HCT116 (cell line): ENCODE data around the gene ZNF761. TPM values are rescaled to one million over a fixed set of nuclear protein-coding genes. Genes with fewer than 3 reads are reported as not detected.

Experiments used
- ATAC-seq: fragments of 200-7000 bp; cut with Tn5 transposase; 2 replicates; pipeline ENCODE4 v1.9.1; 2020; ENCODE audit warnings: mild to moderate bottlenecking, moderate library complexity
- BruUV-seq: library from RNA; stranded (reverse); fragments of 400-500 nt; replicated peaks from 2 replicates; lab custom pipeline; 2021; lab: Mats Ljungman, UMichigan
- CTCF ChIA-PET: fragments of 300-600 bp; sonication (Branson Sonifier 250); formaldehyde crosslinking; loops from one replicate; lab custom pipeline; 2021; ENCODE audit warnings: antibody characterized with exemption; lab: Charles Lee
- POLR2A ChIA-PET: fragments of 300-600, 350-600 bp; sonication (Branson Sonifier 250); formaldehyde crosslinking; loops from one replicate; lab custom pipeline; 2021; ENCODE audit warnings: antibody characterized with exemption; lab: Charles Lee
- RAD21 ChIA-PET, 2 experiments: fragments of 300-600 bp; sonication (Branson Sonifier 250); formaldehyde crosslinking; loops; one replicate each; lab custom pipeline; 2023; ENCODE audit warnings: low total read pairs in 2 of 2; ENCODE audit not compliant: uncharacterized antibody in 2 of 2, unreplicated experiment in 2 of 2, low non-redundant PET in 1 of 2; lab: Charles Lee
- DNase-seq: peaks from one replicate; pipeline ENCODE4 v3.0.0-alpha.2; 2010; ENCODE audit warnings: low read depth, low spot score
- H2AFZ ChIP-seq: fragments of 200-600 bp; shearing (Covaris generic), sonication (generic); 2 replicates; pipeline ENCODE4 v1.6.1; 2017; ENCODE audit warnings: low read depth, mixed run types, mixed read lengths, antibody characterized with exemption, low read length; ENCODE audit not compliant: poor library complexity, severe bottlenecking
- H3K27ac ChIP-seq: 2 replicates; pipeline ENCODE4 v1.5.1; 2012; ENCODE audit warnings: low read depth, low read length
- H3K27me3 ChIP-seq: fragments of 200-600 bp; sonication (generic); 2 replicates; pipeline ENCODE4 v1.6.1; 2016; ENCODE audit warnings: mixed run types, low read length, mixed read lengths; ENCODE audit not compliant: insufficient read depth
- H3K36me3 ChIP-seq, 2 experiments: fragments of 200-500 bp in 1 of 2; fragments of 200-600 bp in 1 of 2; sonication (Bioruptor generic) in 1 of 2; sonication (generic) in 1 of 2; 2 replicates each; pipeline versions ENCODE4 v1.5.1 to v1.6.1; 2014 to 2016; ENCODE audit warnings: low read length in 2 of 2, inconsistent platforms in 1 of 2, mixed read lengths in 1 of 2, mixed run types in 1 of 2; ENCODE audit not compliant: insufficient read depth in 2 of 2, control insufficient read depth in 1 of 2
- H3K4me1 ChIP-seq, 2 experiments: fragments of 200-600 bp in 1 of 2; sonication (generic) in 1 of 2; 2 replicates each; pipeline versions ENCODE4 v1.5.1 to v1.6.1; 2012 to 2017; ENCODE audit warnings: low read length in 2 of 2, inconsistent platforms in 1 of 2, mild to moderate bottlenecking in 1 of 2, mixed read lengths in 1 of 2, mixed run types in 1 of 2, moderate library complexity in 1 of 2; ENCODE audit not compliant: insufficient read depth in 2 of 2, control insufficient read depth in 1 of 2
- H3K4me2 ChIP-seq: fragments of 200-600 bp; sonication (generic); 2 replicates; pipeline ENCODE4 v1.6.1; 2017; ENCODE audit warnings: mixed run types, low read length, mixed read lengths
- H3K4me3 ChIP-seq, 2 experiments: fragments of 200-600 bp in 1 of 2; sonication (generic) in 1 of 2; replicated peaks in 1 of 2; 2 replicates each; pipeline ENCODE4 v1.5.1; 2011 to 2016; ENCODE audit warnings: low read length in 2 of 2, control low read depth in 1 of 2, low read depth in 1 of 2, mild to moderate bottlenecking in 1 of 2, mixed read lengths in 1 of 2, mixed run types in 1 of 2
- H3K79me2 ChIP-seq: fragments of 200-600 bp; sonication (generic); 2 replicates; pipeline ENCODE4 v1.6.1; 2017; ENCODE audit warnings: mild to moderate bottlenecking, mixed run types, low read length, moderate library complexity, mixed read lengths; ENCODE audit not compliant: insufficient read depth
- H3K9ac ChIP-seq: fragments of 200-600 bp; sonication (generic); 2 replicates; pipeline ENCODE4 v1.6.1; 2016; ENCODE audit warnings: low read length, mixed read lengths
- H3K9me2 ChIP-seq: fragments of 200-600 bp; sonication (generic), shearing (Covaris generic); 2 replicates; pipeline ENCODE4 v1.6.1; 2017; ENCODE audit warnings: mixed run types, mild to moderate bottlenecking, moderate library complexity; ENCODE audit not compliant: insufficient read depth
- H3K9me3 ChIP-seq, 2 experiments: fragments of 200-500 bp in 1 of 2; fragments of 200-600 bp in 1 of 2; sonication (Bioruptor generic) in 1 of 2; sonication (generic) in 1 of 2; 2 replicates each; pipeline ENCODE4 v1.6.1; 2014 to 2017; ENCODE audit warnings: low read length in 2 of 2, mixed read lengths in 2 of 2, inconsistent platforms in 1 of 2, low read depth in 1 of 2, mild to moderate bottlenecking in 1 of 2, mixed run types in 1 of 2, moderate library complexity in 1 of 2; ENCODE audit not compliant: control insufficient read depth in 1 of 2, insufficient read depth in 1 of 2
- H4K20me1 ChIP-seq: fragments of 200-600 bp; sonication (generic), shearing (Covaris generic); 2 replicates; pipeline ENCODE4 v1.6.1; 2017; ENCODE audit warnings: mixed run types, mild to moderate bottlenecking, moderate library complexity; ENCODE audit not compliant: insufficient read depth
- CEBPB ChIP-seq: IDR thresholded peaks from 2 replicates; pipeline ENCODE4 v1.6.1; 2012; ENCODE audit warnings: low read depth
- EGR1 ChIP-seq: IDR thresholded peaks from 2 replicates; pipeline ENCODE4 v1.6.1; 2012; ENCODE audit warnings: low read depth
- EZH2 ChIP-seq: fragments of 200-600 bp; sonication (generic); IDR thresholded peaks from 2 replicates; pipeline ENCODE4 v1.6.1; 2017; ENCODE audit warnings: antibody characterized with exemption, mixed run types
- FOSL1 ChIP-seq: IDR thresholded peaks from 2 replicates; pipeline ENCODE4 v1.6.1; 2012; ENCODE audit warnings: low read depth
- JUND ChIP-seq: IDR thresholded peaks from 2 replicates; pipeline ENCODE4 v1.6.1; 2012
- POLR2A ChIP-seq: IDR thresholded peaks from 2 replicates; pipeline ENCODE4 v1.7.0; 2011; ENCODE audit warnings: borderline replicate concordance; ENCODE audit not compliant: insufficient read depth, insufficient read length; ENCODE audit errors: extremely low read depth
- POLR2AphosphoS5 ChIP-seq: IDR thresholded peaks from 2 replicates; pipeline ENCODE4 v1.6.1; 2011; ENCODE audit warnings: mild to moderate bottlenecking, low read depth, low read length, moderate library complexity
- SIN3A ChIP-seq: IDR thresholded peaks from 2 replicates; pipeline ENCODE4 v1.6.1; 2012; ENCODE audit warnings: low read depth
- SP1 ChIP-seq: IDR thresholded peaks from 2 replicates; pipeline ENCODE4 v1.6.1; 2012; ENCODE audit warnings: low read depth
- SRF ChIP-seq: IDR thresholded peaks from 2 replicates; pipeline ENCODE4 v1.6.1; 2012; ENCODE audit warnings: low read depth
- TCF7L2 ChIP-seq: IDR thresholded peaks from 2 replicates; pipeline ENCODE4 v1.7.0; 2011; ENCODE audit warnings: borderline replicate concordance, inconsistent platforms; ENCODE audit not compliant: insufficient read depth, insufficient read length; ENCODE audit errors: extremely low read depth
- YY1 ChIP-seq: IDR thresholded peaks from 2 replicates; pipeline ENCODE4 v1.6.1; 2011; ENCODE audit warnings: low read length, low read depth, moderate library complexity, mild to moderate bottlenecking; ENCODE audit not compliant: insufficient replicate concordance; ENCODE audit errors: extremely low read depth
- ZNF274 ChIP-seq: fragments of 200-500 bp; sonication (Bioruptor generic); IDR thresholded peaks from 2 replicates; pipeline ENCODE4 v1.6.1; 2014; ENCODE audit warnings: mild to moderate bottlenecking, low read depth, low read length, inconsistent platforms
- intact Hi-C: fragments of 100-400 bp; cut with micrococcal nuclease; formaldehyde crosslinking; loops from 2 replicates; pipeline ENCODE4 v1.10.0; 2022
- total RNA-seq: library from RNA; stranded (reverse); gene quantifications from one replicate; pipeline ENCODE4 v1.2.1, GENCODE V29; 2021; ENCODE audit not compliant: unreplicated experiment
- TF ChIP-seq, protein P1 (sequence below): IDR thresholded peaks from 2 replicates; pipeline ENCODE4 v1.6.1; 2012
- TF ChIP-seq, protein P2 (sequence below): IDR thresholded peaks from 2 replicates; pipeline ENCODE4 v1.6.1; 2011; ENCODE audit warnings: mild to moderate bottlenecking, low read length, moderate library complexity; ENCODE audit not compliant: insufficient replicate concordance; ENCODE audit errors: extremely low read depth
- TF ChIP-seq, protein P3 (sequence below): IDR thresholded peaks from 2 replicates; pipeline ENCODE4 v1.6.1; 2012; ENCODE audit warnings: low read depth
- TF ChIP-seq, protein P4 (sequence below): IDR thresholded peaks from 2 replicates; pipeline ENCODE4 v1.6.1; 2012
- TF ChIP-seq, protein P5 (sequence below), 3 experiments: fragments of 200-600 bp in 1 of 3; sonication (generic) in 1 of 3; IDR thresholded peaks in 2 of 3; conservative IDR thresholded peaks in 1 of 3; 2 replicates each; pipeline ENCODE4 v1.5.1; 2012 to 2017; ENCODE audit warnings: low read depth in 2 of 3, low read length in 2 of 3, antibody characterized with exemption in 1 of 3, borderline replicate concordance in 1 of 3, control low read depth in 1 of 3, mild to moderate bottlenecking in 1 of 3, mixed read lengths in 1 of 3, mixed run types in 1 of 3, moderate library complexity in 1 of 3; ENCODE audit not compliant: insufficient read depth in 1 of 3

The ZNF761 gene
- total RNA-seq, 1 experiment from 2014 or later: 8.8 TPM

DNA sequence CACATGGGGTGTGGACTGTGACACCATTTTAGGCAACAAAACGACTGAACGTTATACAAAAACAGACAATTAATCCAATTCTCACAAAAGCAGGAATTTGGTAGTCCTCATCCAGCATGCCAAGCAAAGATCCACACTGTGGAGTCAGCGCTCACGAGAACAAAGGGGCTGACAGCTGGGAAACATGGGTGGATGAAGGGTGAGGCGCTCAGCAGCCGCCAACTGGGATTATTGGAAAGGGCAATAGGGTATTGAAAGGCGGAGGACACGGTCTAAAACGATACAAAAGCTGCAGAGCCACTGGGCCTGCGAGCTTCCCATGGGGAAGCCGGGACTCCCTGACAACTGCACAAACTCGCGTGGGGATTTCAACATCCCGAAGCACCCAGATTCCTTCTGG lies 31.1 kb downstream of the ZNF761 start:
- RAD21 ChIA-PET: no interaction called here
- Histone ChIP-seq H3K4me1 (no peaks in the 10 kb centered on the region), H3K27me3 (no peaks in the 10 kb centered on the region), H3K4me2 (no peak overlapping the region), H3K36me3 (no peaks in the 10 kb centered on the region), H4K20me1 (no peaks in the 10 kb centered on the region), H3K27ac (no peak overlapping the region), H3K9me2 (no peaks in the 10 kb centered on the region), H3K9me3 (peaks cover 5 to 7% of the 10 kb centered on the region in 2 experiments; a peak in 2 of 4 replicates), H3K4me3 (no peak overlapping the region), H3K79me2 (no peaks in the 10 kb centered on the region), H2AFZ (no peak overlapping the region), H3K9ac (no peak overlapping the region)
- DNase-seq (no peak), ATAC-seq (no peak)
- intact Hi-C loops: no loop called here
- CTCF ChIA-PET: no interaction called here
- TF ChIP-seq FOSL1 (no peak), SRF (no peak), POLR2AphosphoS5 (no peak), EZH2 (no peak), SP1 (no peak), JUND (no peak), TCF7L2 (no peak), YY1 (no peak), SIN3A (no peak), ZNF274 (no peak), EGR1 (no peak), POLR2A (no peak), CEBPB (no peak)
- TF ChIP-seq, protein P1, sequence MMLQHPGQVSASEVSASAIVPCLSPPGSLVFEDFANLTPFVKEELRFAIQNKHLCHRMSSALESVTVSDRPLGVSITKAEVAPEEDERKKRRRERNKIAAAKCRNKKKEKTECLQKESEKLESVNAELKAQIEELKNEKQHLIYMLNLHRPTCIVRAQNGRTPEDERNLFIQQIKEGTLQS: no peak
- TF ChIP-seq, protein P2, sequence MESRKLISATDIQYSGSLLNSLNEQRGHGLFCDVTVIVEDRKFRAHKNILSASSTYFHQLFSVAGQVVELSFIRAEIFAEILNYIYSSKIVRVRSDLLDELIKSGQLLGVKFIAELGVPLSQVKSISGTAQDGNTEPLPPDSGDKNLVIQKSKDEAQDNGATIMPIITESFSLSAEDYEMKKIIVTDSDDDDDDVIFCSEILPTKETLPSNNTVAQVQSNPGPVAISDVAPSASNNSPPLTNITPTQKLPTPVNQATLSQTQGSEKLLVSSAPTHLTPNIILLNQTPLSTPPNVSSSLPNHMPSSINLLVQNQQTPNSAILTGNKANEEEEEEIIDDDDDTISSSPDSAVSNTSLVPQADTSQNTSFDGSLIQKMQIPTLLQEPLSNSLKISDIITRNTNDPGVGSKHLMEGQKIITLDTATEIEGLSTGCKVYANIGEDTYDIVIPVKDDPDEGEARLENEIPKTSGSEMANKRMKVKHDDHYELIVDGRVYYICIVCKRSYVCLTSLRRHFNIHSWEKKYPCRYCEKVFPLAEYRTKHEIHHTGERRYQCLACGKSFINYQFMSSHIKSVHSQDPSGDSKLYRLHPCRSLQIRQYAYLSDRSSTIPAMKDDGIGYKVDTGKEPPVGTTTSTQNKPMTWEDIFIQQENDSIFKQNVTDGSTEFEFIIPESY: no peak
- TF ChIP-seq, protein P3, sequence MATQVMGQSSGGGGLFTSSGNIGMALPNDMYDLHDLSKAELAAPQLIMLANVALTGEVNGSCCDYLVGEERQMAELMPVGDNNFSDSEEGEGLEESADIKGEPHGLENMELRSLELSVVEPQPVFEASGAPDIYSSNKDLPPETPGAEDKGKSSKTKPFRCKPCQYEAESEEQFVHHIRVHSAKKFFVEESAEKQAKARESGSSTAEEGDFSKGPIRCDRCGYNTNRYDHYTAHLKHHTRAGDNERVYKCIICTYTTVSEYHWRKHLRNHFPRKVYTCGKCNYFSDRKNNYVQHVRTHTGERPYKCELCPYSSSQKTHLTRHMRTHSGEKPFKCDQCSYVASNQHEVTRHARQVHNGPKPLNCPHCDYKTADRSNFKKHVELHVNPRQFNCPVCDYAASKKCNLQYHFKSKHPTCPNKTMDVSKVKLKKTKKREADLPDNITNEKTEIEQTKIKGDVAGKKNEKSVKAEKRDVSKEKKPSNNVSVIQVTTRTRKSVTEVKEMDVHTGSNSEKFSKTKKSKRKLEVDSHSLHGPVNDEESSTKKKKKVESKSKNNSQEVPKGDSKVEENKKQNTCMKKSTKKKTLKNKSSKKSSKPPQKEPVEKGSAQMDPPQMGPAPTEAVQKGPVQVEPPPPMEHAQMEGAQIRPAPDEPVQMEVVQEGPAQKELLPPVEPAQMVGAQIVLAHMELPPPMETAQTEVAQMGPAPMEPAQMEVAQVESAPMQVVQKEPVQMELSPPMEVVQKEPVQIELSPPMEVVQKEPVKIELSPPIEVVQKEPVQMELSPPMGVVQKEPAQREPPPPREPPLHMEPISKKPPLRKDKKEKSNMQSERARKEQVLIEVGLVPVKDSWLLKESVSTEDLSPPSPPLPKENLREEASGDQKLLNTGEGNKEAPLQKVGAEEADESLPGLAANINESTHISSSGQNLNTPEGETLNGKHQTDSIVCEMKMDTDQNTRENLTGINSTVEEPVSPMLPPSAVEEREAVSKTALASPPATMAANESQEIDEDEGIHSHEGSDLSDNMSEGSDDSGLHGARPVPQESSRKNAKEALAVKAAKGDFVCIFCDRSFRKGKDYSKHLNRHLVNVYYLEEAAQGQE: no peak
- TF ChIP-seq, protein P4, sequence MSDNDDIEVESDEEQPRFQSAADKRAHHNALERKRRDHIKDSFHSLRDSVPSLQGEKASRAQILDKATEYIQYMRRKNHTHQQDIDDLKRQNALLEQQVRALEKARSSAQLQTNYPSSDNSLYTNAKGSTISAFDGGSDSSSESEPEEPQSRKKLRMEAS: no peak
- TF ChIP-seq, protein P5, sequence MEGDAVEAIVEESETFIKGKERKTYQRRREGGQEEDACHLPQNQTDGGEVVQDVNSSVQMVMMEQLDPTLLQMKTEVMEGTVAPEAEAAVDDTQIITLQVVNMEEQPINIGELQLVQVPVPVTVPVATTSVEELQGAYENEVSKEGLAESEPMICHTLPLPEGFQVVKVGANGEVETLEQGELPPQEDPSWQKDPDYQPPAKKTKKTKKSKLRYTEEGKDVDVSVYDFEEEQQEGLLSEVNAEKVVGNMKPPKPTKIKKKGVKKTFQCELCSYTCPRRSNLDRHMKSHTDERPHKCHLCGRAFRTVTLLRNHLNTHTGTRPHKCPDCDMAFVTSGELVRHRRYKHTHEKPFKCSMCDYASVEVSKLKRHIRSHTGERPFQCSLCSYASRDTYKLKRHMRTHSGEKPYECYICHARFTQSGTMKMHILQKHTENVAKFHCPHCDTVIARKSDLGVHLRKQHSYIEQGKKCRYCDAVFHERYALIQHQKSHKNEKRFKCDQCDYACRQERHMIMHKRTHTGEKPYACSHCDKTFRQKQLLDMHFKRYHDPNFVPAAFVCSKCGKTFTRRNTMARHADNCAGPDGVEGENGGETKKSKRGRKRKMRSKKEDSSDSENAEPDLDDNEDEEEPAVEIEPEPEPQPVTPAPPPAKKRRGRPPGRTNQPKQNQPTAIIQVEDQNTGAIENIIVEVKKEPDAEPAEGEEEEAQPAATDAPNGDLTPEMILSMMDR (IDR thresholded peaks at IDR 0.05 in 2 of 3, conservative IDR thresholded peaks at IDR 0.05 in 1 of 3; ENCODE audit: borderline replicate concordance in 1 of 3, insufficient read depth in 1 of 3, low read depth in 2 of 3, low read length in 2 of 3): no peak
- no TSS peak for BruUV-seq
- POLR2A ChIA-PET: no interaction called here
